ENCODE measurements around the gene NGB. TPM values are rescaled to one million over a fixed set of nuclear protein-coding genes. Genes with fewer than 3 reads are reported as not detected.

NGB gene
- total RNA-seq, 4 donors from 2014 or later, result not detected

DNA sequence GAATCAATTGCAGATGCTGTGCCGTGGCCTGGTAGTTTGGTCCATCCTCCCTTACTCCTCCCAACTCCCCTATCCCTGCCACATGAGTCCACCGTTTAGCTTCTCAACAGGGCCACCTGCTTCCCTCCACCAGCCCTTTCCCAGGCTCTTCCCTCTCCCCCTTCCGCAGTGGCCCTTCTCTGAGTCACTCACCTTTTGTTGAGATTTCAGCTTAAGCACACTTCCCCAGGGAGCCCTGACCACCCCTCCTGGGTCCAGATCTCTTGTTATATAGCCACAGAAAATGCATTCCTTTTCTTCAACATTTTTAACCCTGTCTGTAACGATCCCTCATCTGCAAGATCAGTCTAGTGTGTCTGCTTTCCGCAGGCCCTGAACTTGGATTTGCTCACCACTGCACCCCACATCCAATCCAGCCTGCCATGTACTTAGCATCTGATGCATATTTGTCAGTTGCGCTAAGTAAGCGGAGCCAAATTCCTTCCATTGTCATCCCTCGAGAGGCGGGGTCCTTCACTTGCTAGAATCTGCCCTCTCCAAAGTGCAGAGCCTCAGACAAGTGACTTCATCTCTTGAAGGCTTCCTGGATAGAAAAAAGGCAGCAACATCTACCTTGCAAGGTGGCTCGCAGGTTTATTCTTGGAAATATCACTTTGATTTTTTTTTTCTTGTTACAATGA is 48.3 kb downstream of the NGB start:
- DNase-seq, result no peak
- no peaks in the 10 kb centered on the region for H3K4me1 ChIP-seq
- H3K27ac ChIP-seq, result no peak overlapping the region
- no peaks in the 10 kb centered on the region for H3K36me3 ChIP-seq
- no peaks in the 10 kb centered on the region for H3K27me3 ChIP-seq
- TF ChIP-seq, protein P1, sequence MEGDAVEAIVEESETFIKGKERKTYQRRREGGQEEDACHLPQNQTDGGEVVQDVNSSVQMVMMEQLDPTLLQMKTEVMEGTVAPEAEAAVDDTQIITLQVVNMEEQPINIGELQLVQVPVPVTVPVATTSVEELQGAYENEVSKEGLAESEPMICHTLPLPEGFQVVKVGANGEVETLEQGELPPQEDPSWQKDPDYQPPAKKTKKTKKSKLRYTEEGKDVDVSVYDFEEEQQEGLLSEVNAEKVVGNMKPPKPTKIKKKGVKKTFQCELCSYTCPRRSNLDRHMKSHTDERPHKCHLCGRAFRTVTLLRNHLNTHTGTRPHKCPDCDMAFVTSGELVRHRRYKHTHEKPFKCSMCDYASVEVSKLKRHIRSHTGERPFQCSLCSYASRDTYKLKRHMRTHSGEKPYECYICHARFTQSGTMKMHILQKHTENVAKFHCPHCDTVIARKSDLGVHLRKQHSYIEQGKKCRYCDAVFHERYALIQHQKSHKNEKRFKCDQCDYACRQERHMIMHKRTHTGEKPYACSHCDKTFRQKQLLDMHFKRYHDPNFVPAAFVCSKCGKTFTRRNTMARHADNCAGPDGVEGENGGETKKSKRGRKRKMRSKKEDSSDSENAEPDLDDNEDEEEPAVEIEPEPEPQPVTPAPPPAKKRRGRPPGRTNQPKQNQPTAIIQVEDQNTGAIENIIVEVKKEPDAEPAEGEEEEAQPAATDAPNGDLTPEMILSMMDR (IDR thresholded peaks at IDR 0.05), result no peak
- intact Hi-C loops (cut with DNase I; ENCODE audit: low total_unique reads), result no loop called here
- no peak overlapping the region for H3K4me3 ChIP-seq
- no peaks in the 10 kb centered on the region for H3K9me3 ChIP-seq

DNA sequence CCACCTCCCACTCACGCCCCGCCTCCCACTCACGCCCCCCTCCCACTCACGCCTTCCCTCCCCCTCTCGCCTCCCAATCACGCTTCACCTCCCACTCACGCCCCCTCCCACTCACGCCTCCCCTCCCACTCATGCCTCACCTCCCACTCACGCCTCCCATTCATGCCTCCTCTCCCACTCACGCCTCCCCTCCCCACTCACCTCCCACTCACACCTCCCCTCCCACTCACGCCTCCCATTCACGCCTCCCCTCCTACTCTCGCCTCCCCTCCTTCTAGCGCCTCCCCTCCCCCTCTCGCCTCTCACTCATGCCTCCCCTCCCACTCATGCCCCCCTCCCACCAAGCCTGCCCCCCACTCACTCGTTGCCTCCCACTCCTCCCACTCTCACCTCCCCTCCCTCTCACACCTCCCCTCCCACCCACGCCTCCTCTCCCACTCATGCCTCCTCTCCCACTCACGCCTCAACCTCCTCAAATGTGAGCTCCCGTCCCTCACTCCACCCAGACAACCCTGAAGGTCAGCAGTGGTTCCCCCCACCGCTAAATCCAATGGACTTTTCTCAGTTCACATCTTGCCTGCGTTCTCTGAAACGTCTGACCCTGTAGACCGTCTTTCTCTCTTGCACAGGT is 49.6 kb downstream of the NGB start:
- Histone ChIP-seq H3K27me3 (no peaks in the 10 kb centered on the region), H3K36me3 (no peaks in the 10 kb centered on the region), H3K4me1 (no peaks in the 10 kb centered on the region), H3K4me3 (no peak overlapping the region), H3K27ac (no peak overlapping the region), H3K9me3 (no peaks in the 10 kb centered on the region)
- intact Hi-C loops (cut with DNase I; ENCODE audit: low total_unique reads), result no loop called here
- no peak for DNase-seq
- no peak for TF ChIP-seq POLR2A (IDR thresholded peaks at IDR 0.05)
- TF ChIP-seq, protein P1 (IDR thresholded peaks at IDR 0.05), result no peak

DNA sequence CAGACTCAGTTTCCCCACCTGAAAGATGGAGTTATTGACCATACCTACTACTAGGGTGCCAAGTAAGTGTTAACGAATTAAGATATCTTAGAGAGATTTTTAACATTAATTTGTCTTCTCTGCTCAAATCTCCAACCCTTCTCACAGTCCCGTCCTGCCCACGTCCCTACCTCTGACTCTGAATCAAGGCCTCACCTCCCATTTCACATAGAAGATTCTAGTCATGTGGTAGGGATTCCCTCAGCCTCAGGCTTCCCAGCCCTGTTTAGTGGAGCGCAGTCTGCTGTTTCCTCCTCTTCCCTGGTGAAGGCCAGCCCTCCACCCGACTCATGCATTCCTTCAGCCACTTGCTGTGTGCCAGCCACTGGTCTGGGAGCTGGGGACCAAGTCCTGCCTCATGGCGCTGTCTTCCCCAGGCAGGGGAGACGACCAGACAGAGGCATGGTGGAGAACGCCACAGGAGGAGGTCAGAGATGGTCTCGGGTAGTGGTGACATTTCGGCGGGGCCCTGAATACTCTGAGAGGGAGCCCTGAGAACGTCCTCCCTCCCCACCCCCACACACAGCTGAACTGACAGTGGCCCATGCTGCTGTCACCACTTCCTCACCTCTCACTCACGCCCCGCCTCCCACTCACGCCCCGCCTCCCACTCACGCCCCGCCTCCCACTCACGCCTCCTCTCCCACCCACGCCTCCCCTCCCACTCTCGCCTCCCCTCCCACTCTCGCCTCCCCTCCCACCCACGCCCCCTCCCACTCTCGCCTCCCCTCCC is 50.6 kb downstream of the NGB start:
- Histone ChIP-seq H3K36me3 (no peaks in the 10 kb centered on the region), H3K27me3 (no peaks in the 10 kb centered on the region)

DNA sequence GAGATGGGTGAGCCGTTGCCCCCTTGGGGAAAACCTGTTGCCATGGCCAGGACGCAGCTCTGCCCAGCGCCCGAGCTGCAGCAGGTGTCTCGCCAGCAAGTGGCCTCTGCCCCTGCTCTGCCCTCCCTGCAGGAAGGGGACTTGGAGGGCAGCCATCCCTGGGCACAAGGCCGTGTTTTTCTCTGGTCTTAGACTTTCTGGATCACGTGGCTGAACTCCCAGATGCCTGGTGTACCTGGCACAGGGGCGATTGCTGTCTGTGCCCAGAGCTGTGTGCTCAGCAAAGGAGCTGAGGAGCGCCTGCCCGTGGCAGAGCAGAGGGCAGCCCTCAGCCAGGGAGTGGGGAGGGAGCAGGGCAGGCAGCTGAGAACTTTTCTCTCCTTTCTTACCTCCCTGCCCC is 51.4 kb downstream of the NGB start:
- Histone ChIP-seq H3K4me1 (no peaks in the 10 kb centered on the region), H3K4me3 (no peak overlapping the region), H3K36me3 (no peaks in the 10 kb centered on the region), H3K9me3 (no peaks in the 10 kb centered on the region), H3K27me3 (no peaks in the 10 kb centered on the region), H3K27ac (no peak overlapping the region)
- intact Hi-C loops (cut with DNase I; ENCODE audit: low total_unique reads), result no loop called here
- TF ChIP-seq, protein P1 (IDR thresholded peaks at IDR 0.05), result no peak
- no peak for TF ChIP-seq POLR2A (IDR thresholded peaks at IDR 0.05)
- DNase-seq, result no peak

More for the DNA sequence above, 50.6 kb downstream of the NGB start:
- TF ChIP-seq, protein P1 (IDR thresholded peaks at IDR 0.05), result no peak
- no peak for TF ChIP-seq POLR2A (IDR thresholded peaks at IDR 0.05)
- Histone ChIP-seq H3K27ac (no peak overlapping the region), H3K9me3 (no peaks in the 10 kb centered on the region), H3K4me3 (no peak overlapping the region), H3K4me1 (no peaks in the 10 kb centered on the region)
- DNase-seq, result no peak
- intact Hi-C loops (cut with DNase I; ENCODE audit: low total_unique reads), result no loop called here

DNA sequence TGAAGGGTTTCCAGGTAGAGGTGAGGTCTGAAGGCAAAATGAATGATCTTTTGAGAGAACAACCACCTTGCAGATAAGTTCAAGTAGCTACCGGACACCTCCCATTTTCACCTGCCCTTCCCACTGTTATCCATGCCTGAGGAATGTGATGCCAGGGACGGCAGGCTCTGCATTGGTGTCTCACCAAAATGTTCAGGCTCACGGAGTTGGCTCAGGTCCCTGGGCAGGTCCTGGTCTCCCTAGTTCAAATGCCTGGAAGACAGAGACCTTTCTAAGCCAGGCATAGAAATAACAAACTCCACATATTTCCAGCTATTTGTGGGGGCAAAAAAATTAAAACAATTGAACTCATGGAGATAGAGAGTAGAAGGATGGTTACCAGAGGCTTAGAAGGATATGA is 53.5 kb downstream of the NGB start:
- H3K27ac ChIP-seq, result no peak overlapping the region
- no peaks in the 10 kb centered on the region for H3K27me3 ChIP-seq
- intact Hi-C loops (cut with DNase I; ENCODE audit: low total_unique reads), result no loop called here

More for the DNA sequence above, 53.5 kb downstream of the NGB start:
- H3K36me3 ChIP-seq, result no peaks in the 10 kb centered on the region
- no peak overlapping the region for H3K4me3 ChIP-seq
- no peak for DNase-seq
- TF ChIP-seq, protein P1 (IDR thresholded peaks at IDR 0.05), result no peak
- TF ChIP-seq POLR2A (IDR thresholded peaks at IDR 0.05), result no peak
- H3K4me1 ChIP-seq, result no peaks in the 10 kb centered on the region
- no peaks in the 10 kb centered on the region for H3K9me3 ChIP-seq
